Measurements from ENCODE around the gene FAM3B. TPM values are rescaled to one million over a fixed set of nuclear protein-coding genes. Genes with fewer than 3 reads are reported as not detected.

The FAM3B gene
- total RNA-seq, 1 donor from 2014 or later: 4.8 TPM

DNA sequence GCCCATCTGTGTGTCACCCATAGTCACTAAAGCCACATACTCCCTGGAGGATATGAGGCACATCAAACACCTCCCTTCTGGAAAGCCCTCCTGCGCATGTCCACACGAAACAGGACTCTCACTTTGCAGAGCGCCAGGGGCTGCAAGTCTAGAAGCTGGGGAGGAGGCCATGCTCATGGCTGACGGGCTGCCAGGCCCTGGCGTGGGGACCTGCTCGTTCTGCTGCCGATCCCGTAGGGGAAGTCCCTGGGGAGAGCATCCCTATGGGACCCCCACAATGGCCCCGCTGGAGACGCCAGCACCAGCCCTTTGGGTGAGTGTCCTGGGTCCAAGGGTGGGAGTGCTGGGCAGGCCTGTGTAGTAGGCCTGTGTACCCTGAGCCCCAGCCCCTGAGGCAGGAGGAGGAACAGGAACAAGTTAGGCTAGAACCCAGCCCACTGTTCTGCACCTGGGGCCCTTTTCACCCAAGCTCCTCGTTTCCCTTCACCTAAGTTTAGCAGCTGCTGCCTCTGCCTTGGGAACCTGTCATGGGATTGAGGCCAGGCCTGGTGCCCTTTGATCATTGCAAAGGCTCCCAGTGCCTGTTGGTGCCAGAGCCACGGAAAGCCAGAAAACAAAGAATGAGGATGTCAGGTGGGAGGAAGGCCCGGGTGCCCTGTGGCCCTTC, 9.9 kb downstream of the FAM3B start:
- Histone ChIP-seq H3K27me3 (ENCODE audit: low read depth) (no peaks in the 10 kb centered on the region), H3K36me3 (no peaks in the 10 kb centered on the region), H3K9me3 (no peaks in the 10 kb centered on the region), H3K4me3 (no peak overlapping the region), H3K27ac (no peak overlapping the region), H3K4me1 (no peaks in the 10 kb centered on the region)
- ATAC-seq (peak in 1 of 2 donors; percentile 34), DNase-seq (no peak)
- TF ChIP-seq, protein P1, sequence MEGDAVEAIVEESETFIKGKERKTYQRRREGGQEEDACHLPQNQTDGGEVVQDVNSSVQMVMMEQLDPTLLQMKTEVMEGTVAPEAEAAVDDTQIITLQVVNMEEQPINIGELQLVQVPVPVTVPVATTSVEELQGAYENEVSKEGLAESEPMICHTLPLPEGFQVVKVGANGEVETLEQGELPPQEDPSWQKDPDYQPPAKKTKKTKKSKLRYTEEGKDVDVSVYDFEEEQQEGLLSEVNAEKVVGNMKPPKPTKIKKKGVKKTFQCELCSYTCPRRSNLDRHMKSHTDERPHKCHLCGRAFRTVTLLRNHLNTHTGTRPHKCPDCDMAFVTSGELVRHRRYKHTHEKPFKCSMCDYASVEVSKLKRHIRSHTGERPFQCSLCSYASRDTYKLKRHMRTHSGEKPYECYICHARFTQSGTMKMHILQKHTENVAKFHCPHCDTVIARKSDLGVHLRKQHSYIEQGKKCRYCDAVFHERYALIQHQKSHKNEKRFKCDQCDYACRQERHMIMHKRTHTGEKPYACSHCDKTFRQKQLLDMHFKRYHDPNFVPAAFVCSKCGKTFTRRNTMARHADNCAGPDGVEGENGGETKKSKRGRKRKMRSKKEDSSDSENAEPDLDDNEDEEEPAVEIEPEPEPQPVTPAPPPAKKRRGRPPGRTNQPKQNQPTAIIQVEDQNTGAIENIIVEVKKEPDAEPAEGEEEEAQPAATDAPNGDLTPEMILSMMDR (IDR thresholded peaks at IDR 0.05): no peak
- intact Hi-C loops (cut with DNase I): no loop called here

DNA sequence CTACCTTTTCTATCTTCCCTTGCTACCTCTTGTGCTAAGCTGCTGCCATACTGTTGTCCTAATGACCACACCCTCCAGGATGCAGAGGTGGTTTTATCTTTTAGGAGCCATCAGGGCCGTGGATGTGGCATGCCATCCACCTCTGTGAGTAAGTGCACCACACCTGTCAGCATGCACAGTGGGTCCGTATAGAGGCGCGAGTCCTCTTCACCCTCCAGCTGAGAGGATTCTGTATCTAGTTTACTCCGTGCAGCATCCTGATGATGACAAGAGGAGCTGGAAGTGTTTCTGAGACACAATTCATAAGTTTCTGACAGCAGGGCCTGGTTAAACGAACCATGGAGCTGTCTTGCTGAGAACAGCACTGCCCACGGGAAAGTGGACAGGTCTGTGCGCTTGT, 11.2 kb downstream of the FAM3B start:
- Histone ChIP-seq H3K9me3 (no peaks in the 10 kb centered on the region), H3K4me1 (no peaks in the 10 kb centered on the region), H3K36me3 (no peaks in the 10 kb centered on the region), H3K27ac (no peak overlapping the region), H3K4me3 (no peak overlapping the region), H3K27me3 (ENCODE audit: low read depth) (no peaks in the 10 kb centered on the region)
- no peak for DNase-seq
- intact Hi-C loops (cut with DNase I): no loop called here
- ATAC-seq: no peak
- TF ChIP-seq, protein P1 (IDR thresholded peaks at IDR 0.05): no peak

DNA sequence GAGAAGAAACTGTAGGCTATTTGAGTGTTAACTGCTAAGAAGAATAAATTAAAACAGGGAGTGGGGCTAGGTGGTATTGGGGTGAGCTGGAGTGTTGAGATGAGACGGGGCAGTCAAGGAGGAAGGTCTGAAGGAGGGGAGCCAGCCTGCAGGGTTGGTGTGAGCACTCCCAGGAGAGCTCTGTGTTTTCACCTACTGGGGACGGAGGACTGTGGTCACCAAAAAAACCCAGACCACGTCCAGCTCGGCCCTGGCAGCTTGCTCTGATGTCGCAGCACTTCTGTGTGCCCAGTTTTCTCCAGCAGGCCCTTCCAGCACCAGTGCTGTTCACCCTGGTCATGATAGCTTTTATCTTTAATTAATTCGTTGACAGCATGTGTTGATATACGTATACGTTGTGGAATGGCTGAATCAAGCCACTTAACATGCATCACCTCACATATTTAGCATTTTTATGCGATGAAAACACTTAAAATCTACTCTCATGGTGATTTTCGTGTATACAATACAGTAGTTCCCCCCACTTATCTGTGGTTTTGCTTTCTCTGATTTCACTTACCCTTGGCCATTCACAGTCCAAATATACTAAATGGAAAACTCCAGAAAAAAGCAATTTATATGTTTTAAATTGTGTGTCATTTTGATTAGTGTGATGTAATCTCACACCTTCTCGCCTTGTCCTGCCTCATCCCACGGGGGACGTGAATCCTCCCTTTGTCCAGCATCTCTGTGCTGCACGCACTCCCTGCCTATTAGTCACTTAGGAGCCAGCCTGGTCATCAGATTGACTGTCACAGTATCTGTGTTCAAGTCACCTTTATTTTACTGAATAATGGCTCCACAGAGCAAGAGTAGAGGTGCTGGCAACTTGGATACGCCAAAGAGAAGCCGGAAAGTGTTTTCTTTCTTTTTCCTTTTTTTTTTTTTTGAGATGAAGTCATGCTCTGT, 12.3 kb downstream of the FAM3B start:
- Histone ChIP-seq H3K4me1 (no peaks in the 10 kb centered on the region), H3K4me3 (no peak overlapping the region), H3K9me3 (peaks cover under 1% of the 10 kb centered on the region), H3K36me3 (no peaks in the 10 kb centered on the region), H3K27me3 (ENCODE audit: low read depth) (no peaks in the 10 kb centered on the region), H3K27ac (no peak overlapping the region)
- no peak for DNase-seq
- TF ChIP-seq, protein P1 (IDR thresholded peaks at IDR 0.05): no peak
- intact Hi-C loops (cut with DNase I): no loop called here
- ATAC-seq: no peak

DNA sequence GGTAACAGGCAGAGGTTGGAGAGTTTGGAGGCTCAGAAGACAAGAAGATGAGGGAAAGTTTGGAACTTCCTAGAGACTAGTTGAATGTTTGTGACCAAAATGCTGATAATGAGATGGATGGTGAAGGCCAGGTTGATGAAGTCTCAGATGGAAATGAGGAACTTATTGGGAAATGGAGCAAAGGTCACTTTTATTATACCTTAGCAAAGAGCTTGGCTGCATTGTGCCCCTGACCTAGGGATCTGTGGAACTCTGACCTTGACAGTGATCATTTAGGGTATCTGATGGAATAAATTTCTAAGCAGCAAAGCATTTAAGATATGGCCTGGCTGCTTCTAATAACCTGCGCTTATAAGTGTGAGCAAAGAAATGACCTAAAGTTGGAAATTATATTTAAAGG, 17.2 kb downstream of the FAM3B start:
- ATAC-seq (no peak), DNase-seq (no peak)
- TF ChIP-seq, protein P1 (IDR thresholded peaks at IDR 0.05): no peak
- Histone ChIP-seq H3K9me3 (peaks cover 5% of the 10 kb centered on the region), H3K36me3 (no peaks in the 10 kb centered on the region), H3K27me3 (ENCODE audit: low read depth) (no peaks in the 10 kb centered on the region), H3K4me1 (no peaks in the 10 kb centered on the region), H3K4me3 (no peak overlapping the region), H3K27ac (no peak overlapping the region)
- intact Hi-C loops (cut with DNase I): no loop called here

DNA sequence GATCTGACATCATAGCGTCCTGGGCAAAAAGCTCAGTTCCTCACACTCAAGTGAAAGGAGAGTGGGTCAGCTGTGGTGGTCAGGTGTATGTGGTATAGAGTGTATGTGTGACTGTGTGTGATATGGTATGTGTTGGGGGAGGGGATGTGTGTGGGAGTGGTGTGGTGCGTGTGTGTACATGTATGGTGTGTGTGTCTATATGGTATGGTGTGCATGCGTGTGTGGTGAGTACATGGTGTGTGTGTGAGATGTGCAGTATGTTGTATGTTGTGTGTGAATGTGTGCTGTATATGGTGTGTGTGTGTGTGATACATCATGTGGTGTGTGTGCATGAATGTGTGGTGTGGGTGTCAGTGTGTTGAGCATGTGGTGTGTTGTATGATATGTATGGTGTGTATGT, 20.9 kb downstream of the FAM3B start:
- H3K36me3 ChIP-seq: no peaks in the 10 kb centered on the region
- no peak overlapping the region for H3K4me3 ChIP-seq
- no peaks in the 10 kb centered on the region for H3K27me3 ChIP-seq (ENCODE audit: low read depth)
- peaks cover 9% of the 10 kb centered on the region for H3K9me3 ChIP-seq
- ATAC-seq: no peak
- TF ChIP-seq, protein P1 (IDR thresholded peaks at IDR 0.05): no peak
- intact Hi-C loops (cut with DNase I): no loop called here
- no peak for DNase-seq
- no peak overlapping the region for H3K27ac ChIP-seq
- no peaks in the 10 kb centered on the region for H3K4me1 ChIP-seq
